HepG2 (cell line): ENCODE data around the gene DUS1L. TPM values are rescaled to one million over a fixed set of nuclear protein-coding genes. Genes with fewer than 3 reads are reported as not detected.

Experiments
- DR1 ChIP-seq: sonication (generic); formaldehyde crosslinking; IDR thresholded peaks from 2 replicates; pipeline ENCODE4 v1.8.0; 2021; ENCODE audit warnings: mild to moderate bottlenecking, missing genetic modification reagents, inconsistent platforms
- HNF1A ChIP-seq, 2 experiments: sonication (generic) in 1 of 2; formaldehyde crosslinking in 1 of 2; IDR thresholded peaks; 2 replicates each; pipeline versions ENCODE4 v1.4.0 to v1.6.1; 2016 to 2020; ENCODE audit warnings: borderline replicate concordance in 1 of 2, low read depth in 1 of 2, mild to moderate bottlenecking in 1 of 2, missing genetic modification reagents in 1 of 2
- NFIB ChIP-seq: sonication (generic); formaldehyde crosslinking; IDR thresholded peaks from 2 replicates; pipeline ENCODE4 v1.9.0; 2021; ENCODE audit warnings: missing genetic modification reagents, mild to moderate bottlenecking, borderline replicate concordance
- NFYB ChIP-seq: sonication (generic); formaldehyde crosslinking; IDR thresholded peaks from 2 replicates; pipeline ENCODE4 v1.4.0; 2020; ENCODE audit warnings: missing genetic modification reagents
- PAWR ChIP-seq: sonication (generic); formaldehyde crosslinking; IDR thresholded peaks from 2 replicates; pipeline ENCODE4 v1.4.0; 2020; ENCODE audit warnings: missing genetic modification reagents, mild to moderate bottlenecking, borderline replicate concordance
- POLR2G ChIP-seq: fragments of 200-400 bp; formaldehyde crosslinking; IDR thresholded peaks from 2 replicates; pipeline ENCODE4 v1.6.1; 2018; ENCODE audit warnings: mild to moderate bottlenecking, low read depth, low read length, moderate library complexity
- TFDP1 ChIP-seq: IDR thresholded peaks from 2 replicates; pipeline ENCODE4 v1.6.1; 2016; ENCODE audit warnings: missing compliant biosample characterization, missing genetic modification reagents, borderline replicate concordance
- TIGD3 ChIP-seq: sonication (generic); formaldehyde crosslinking; IDR thresholded peaks from 2 replicates; pipeline ENCODE4 v1.5.1; 2020; ENCODE audit warnings: mild to moderate bottlenecking, missing genetic modification reagents, borderline replicate concordance
- XRCC5 ChIP-seq: fragments of 200-400 bp; formaldehyde crosslinking; optimal IDR thresholded peaks from 2 replicates; pipeline ENCODE3; 2017; ENCODE audit warnings: mild to moderate bottlenecking, low read length
- ZFP36L1 ChIP-seq: sonication (generic); formaldehyde crosslinking; IDR thresholded peaks from 2 replicates; pipeline ENCODE4 v1.8.0; 2022; ENCODE audit warnings: mild to moderate bottlenecking, missing genetic modification reagents, moderate library complexity
- ZMYM2 ChIP-seq: sonication (generic); formaldehyde crosslinking; IDR thresholded peaks from 2 replicates; pipeline ENCODE4 v1.8.0; 2022; ENCODE audit warnings: mild to moderate bottlenecking, missing genetic modification reagents
- ZMYM4 ChIP-seq: sonication (generic); formaldehyde crosslinking; IDR thresholded peaks from 2 replicates; pipeline ENCODE4 v1.8.1; 2023; ENCODE audit warnings: mild to moderate bottlenecking, missing genetic modification reagents
- ZNF609 ChIP-seq: sonication (generic); formaldehyde crosslinking; IDR thresholded peaks from 2 replicates; pipeline ENCODE4 v1.4.0; 2020; ENCODE audit warnings: mild to moderate bottlenecking, missing genetic modification reagents, borderline replicate concordance
- ZSCAN30 ChIP-seq: sonication (generic); formaldehyde crosslinking; IDR thresholded peaks from 2 replicates; pipeline ENCODE4 v1.5.0; 2020; ENCODE audit warnings: mild to moderate bottlenecking, missing genetic modification reagents
- polyA plus RNA-seq, 8 experiments: library from polyadenylated mRNA; depleted of rRNA in 3 of 8; stranded (reverse) in 7 of 8; unstranded in 1 of 8; fragments of >200 nt; fragmentation: Illumina TruSeq in 4 of 8; extraction: Trizol in 4 of 8; gene quantifications; 2 replicates each; pipeline versions ENCODE4 v1.2.1 to v1.2.3, GENCODE V29; 2011 to 2016; ENCODE audit warnings: low read depth in 4 of 8, missing spikeins in 1 of 8, mixed read lengths in 1 of 8; ENCODE audit not compliant: insufficient read depth in 1 of 8
- total RNA-seq, 5 experiments: library from RNA; depleted of rRNA; stranded (reverse); fragments of >200 nt; fragmentation: Illumina TruSeq; extraction: Trizol; gene quantifications; 2 replicates each; pipeline ENCODE4 v1.2.3, GENCODE V29; 2016; ENCODE audit warnings: low read depth in 1 of 5

The DUS1L gene
- total and polyA plus RNA-seq, 2 of the 13 experiments (the other 11 are each of a cell fraction or from before 2014, with no cell fraction given), result 81.0 to 109 TPM

- TF ChIP-seq HNF1A (IDR thresholded peaks at IDR 0.05; ENCODE audit: low read depth), result no peak
- TF ChIP-seq HNF1A (CRISPR knock-in tag; IDR thresholded peaks at IDR 0.05; ENCODE audit: borderline replicate concordance), result peak; percentile 25; the same call in 1 of the 2 replicates
- peak; percentile 35; the same call in 1 of the 2 replicates for TF ChIP-seq TFDP1 (CRISPR knock-in tag)
- peak; percentile 29; the same call in 1 of the 2 replicates for TF ChIP-seq POLR2G
- no peak for TF ChIP-seq PAWR
- no peak for TF ChIP-seq XRCC5
- no peak; the same call in 1 of the 2 replicates for TF ChIP-seq NFYB
- peak; percentile 65; the same call in 1 of the 2 replicates for TF ChIP-seq DR1 (CRISPR knock-in tag)
- TF ChIP-seq ZMYM4, result no peak; the same call in 1 of the 2 replicates
- TF ChIP-seq ZSCAN30 (CRISPR knock-in tag), result no peak
- TF ChIP-seq NFIB (CRISPR knock-in tag), result no peak
- no peak for TF ChIP-seq ZFP36L1 (CRISPR knock-in tag)
- TF ChIP-seq ZNF609 (CRISPR knock-in tag), result no peak
- no peak for TF ChIP-seq TIGD3
- no peak for TF ChIP-seq ZMYM2 (CRISPR knock-in tag)
Observed at GRCh38 chr17:82051776-82052637, 13.6 kb downstream of the DUS1L start, which contains the start of the genes GPS1 and RFNG (continued).
